GM12878 (cell line): ENCODE measurements around the gene LRP1B. TPM values are rescaled to one million over a fixed set of nuclear protein-coding genes. Genes with fewer than 3 reads are reported as not detected.

Experiments used
- E2F8 ChIP-seq: fragments of 450-650 bp; IDR thresholded peaks from 2 replicates; pipeline ENCODE4 v1.6.1; 2018; ENCODE audit warnings: mild to moderate bottlenecking, low read depth, moderate library complexity; ENCODE audit not compliant: partially characterized antibody
- HSF1 ChIP-seq: fragments of 150-350 bp; IDR thresholded peaks from 2 replicates; pipeline ENCODE4 v1.6.1; 2014; ENCODE audit warnings: mild to moderate bottlenecking, low read depth, low read length
- ZNF687 ChIP-seq: fragments of 450-650 bp; IDR thresholded peaks from 2 replicates; pipeline ENCODE4 v1.6.1; 2017; ENCODE audit warnings: mild to moderate bottlenecking, moderate library complexity
- polyA plus RNA-seq, 11 experiments: library from polyadenylated mRNA; depleted of rRNA in 4 of 11; unstranded in 6 of 11; stranded (reverse) in 5 of 11; fragments of >200 nt; fragmentation: Nextera tagmentation in 4 of 11; fragmentation: Illumina TruSeq in 1 of 11; extraction: Ambion mirVana in 4 of 11; extraction: Trizol in 1 of 11; gene quantifications; 1 replicate in 1 of 11; 2 replicates in 10 of 11; pipeline versions ENCODE4 v1.2.1 to v1.2.3, GENCODE V29; 2011 to 2016; ENCODE audit warnings: inconsistent platforms in 2 of 11, missing spikeins in 2 of 11, low read depth in 1 of 11
- total RNA-seq, 4 experiments: library from RNA; depleted of rRNA in 3 of 4; stranded (reverse); fragments of >200 nt in 3 of 4; fragmentation: Illumina TruSeq in 1 of 4; extraction: Trizol in 1 of 4; gene quantifications; 2 replicates each; pipeline versions ENCODE4 v1.2.1 to v1.2.3, GENCODE V29; 2013 to 2021

Gene LRP1B
- total and polyA plus RNA-seq, 10 of the 15 experiments (the other 5 are each of a cell fraction or from before 2014, with no cell fraction given): under 0.01 to 0.06 (median 0.03) TPM; not detected in 5

GRCh38 chr2:140734992-140735391 is 1395.8 kb downstream of the LRP1B start (continued):
- TF ChIP-seq ZNF687 (no peak), E2F8 (no peak), HSF1 (no peak)
- TF ChIP-seq, all 136 proteins: peak for 0
